LNCAP (cell line): ENCODE results near the gene ATF4.

ENCODE experiments used
- TF ChIP-seq, protein P1 (sequence below): fragments of 450-650 bp; IDR thresholded peaks from 2 replicates; pipeline ENCODE4 v1.5.1; 2017; ENCODE audit warnings: mild to moderate bottlenecking

Gene ATF4

DNA sequence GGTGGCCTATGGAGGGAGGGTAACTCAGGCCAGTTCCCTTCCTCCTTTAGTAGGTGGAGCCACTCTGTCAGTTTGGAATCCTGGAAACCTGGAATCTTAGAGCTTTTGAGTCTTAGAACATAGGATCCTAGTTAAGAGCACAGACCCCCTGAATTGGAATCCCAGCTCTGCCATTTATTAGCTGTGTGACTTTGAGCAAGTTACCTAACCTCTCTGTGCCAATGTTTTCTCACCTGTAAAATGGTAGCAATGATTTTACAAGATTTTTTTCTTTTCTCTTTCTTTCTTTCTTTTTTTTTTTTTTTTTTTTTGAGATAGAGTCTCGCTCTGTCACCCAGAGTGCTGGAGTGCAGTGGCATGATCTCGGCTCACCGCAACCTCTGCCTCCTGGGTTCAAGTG is 33.1 kb downstream of the ATF4 start:
- TF ChIP-seq, protein P1, sequence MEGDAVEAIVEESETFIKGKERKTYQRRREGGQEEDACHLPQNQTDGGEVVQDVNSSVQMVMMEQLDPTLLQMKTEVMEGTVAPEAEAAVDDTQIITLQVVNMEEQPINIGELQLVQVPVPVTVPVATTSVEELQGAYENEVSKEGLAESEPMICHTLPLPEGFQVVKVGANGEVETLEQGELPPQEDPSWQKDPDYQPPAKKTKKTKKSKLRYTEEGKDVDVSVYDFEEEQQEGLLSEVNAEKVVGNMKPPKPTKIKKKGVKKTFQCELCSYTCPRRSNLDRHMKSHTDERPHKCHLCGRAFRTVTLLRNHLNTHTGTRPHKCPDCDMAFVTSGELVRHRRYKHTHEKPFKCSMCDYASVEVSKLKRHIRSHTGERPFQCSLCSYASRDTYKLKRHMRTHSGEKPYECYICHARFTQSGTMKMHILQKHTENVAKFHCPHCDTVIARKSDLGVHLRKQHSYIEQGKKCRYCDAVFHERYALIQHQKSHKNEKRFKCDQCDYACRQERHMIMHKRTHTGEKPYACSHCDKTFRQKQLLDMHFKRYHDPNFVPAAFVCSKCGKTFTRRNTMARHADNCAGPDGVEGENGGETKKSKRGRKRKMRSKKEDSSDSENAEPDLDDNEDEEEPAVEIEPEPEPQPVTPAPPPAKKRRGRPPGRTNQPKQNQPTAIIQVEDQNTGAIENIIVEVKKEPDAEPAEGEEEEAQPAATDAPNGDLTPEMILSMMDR = no peak

DNA sequence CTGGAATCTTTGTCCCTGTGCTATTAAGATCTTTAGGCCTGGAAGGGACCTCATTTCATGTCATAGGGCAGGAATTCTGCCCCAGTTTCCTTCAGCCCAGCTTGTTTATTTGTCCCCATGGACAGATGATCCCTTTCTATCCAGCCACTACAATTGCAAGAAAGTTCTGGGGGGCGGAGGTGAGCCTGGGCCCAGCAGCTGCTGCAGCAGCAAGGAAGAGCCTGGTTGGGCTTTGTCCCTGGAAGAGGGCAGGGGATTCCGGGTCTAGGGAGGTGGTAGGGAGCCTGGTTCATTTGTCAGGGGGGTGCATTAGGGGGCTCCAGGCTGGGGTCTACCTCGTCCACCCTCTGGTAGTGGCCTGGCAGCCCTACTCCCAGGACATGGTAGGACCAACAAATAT is 33.8 kb downstream of the ATF4 start:
- TF ChIP-seq, protein P1 = no peak

DNA sequence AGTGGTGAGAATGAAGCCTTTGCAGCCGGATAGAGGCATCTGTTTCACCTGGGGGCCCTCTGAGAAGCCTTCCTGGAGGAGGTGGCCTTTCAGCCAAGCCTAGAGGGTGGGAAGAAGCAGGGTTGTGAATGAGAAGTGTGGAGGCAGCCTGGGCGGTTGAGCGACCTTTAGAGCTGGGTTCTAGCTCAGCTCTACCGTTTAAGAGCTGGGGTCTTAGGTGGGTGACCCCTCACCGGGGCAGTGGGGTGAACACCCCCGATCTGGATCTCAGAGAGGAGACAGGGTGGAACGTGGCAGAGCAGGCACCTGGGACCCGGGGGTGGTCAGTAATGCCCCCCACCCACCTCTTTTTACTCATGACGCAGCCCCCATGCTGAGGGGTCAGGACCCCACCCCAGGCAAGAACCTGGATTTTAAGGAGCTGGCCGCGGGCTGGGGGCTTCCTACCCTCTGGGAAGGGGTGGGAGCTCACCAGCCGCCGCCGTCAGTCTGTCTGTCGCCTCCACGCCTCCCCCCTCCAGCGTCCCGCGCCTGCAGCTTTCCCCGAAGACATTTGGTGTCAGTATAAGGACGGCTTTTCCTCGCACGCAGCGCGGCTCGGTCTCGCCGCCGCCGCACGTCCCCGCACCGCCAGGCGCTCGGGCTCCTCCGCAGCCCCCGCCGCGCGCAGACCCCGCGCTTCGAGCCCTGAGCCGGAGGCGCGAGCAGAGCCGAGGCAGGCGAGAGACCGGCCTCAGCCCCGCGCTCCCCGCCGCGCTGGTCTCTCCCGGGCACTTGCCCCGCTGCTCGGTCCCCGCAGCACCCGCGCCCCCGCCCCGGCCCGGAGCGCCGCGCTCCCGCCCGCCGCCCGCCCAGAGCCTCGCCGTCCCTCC is 36.8 kb downstream of the ATF4 start:
- TF ChIP-seq, protein P1 = peak; percentile 40

DNA sequence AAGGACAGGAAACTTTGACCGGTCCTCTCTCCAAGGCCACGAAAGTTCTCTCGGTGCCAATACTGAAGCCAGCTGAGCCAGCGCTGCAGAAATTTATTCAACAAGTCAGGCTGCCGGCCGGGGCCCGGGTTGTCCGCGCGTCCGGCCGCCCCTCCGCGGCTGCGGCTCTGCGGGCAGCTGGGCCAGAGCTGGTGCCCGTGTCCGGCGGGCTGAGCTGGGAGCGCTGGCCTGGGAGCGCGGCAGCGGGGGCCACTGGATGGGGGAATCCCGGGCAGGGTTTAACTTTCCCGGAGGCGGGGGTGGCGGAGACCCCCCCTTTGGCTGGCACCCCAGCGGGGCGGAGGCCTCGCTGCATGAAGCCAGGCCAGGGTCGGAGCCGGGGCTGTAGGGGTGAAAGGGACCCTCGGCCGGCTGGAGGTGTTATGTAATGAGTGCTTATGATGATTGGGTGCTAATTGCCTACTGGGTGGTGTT is 37.9 kb downstream of the ATF4 start:
- TF ChIP-seq, protein P1 = no peak

DNA sequence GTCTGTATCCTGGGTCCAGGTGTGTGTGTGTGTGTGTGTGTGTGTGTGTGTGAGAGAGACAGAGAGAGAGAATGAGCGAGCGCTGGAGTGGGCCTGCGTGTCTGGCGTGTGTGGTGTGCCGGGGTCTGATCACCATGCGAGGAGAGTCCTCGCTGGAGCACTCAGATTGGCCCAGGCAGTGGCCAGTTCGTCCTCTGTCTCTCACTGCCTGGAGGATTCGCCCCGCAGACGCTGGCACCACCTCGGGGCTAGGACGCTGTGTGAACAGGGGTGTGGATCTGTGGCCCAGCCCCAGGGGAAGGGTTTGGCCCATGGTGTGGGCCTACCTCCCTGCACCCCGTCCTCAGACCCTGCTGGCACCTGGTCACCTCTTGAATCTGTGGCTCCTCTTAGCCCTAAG is 38.6 kb downstream of the ATF4 start:
- TF ChIP-seq, protein P1 = no peak

DNA sequence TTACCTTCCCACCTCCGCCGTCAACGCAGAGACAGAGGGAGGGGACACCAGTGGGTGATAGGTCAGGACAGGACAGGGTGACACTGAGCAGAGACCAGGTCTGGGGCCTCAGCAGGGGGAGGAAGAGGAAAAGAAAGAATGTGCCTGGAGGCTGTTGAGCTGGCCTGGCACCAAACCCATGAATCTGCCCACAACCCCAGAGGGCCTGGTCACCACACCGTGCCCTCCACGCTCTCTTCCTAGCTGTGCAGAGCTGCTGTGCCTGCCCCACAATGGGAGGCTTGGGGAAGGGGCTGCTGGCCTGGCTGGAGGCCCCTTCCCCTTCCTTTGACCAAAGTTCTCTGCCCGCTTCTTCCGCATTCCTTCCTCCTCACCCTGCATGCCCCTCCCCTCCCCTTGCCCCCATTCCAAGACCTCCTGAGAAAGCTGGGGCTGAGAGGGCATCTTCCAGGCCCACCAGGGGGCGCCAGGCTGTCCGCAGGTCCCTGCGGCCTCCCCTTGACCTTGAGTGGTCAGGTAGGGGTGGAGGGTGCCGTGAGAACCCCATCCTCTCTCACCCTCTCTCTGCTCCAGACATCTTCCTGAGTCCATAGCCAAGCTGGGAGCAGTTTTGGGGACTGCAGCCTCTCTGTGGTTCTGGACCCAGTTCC is 39.2 kb downstream of the ATF4 start:
- TF ChIP-seq, protein P1 = peak; percentile 64

DNA sequence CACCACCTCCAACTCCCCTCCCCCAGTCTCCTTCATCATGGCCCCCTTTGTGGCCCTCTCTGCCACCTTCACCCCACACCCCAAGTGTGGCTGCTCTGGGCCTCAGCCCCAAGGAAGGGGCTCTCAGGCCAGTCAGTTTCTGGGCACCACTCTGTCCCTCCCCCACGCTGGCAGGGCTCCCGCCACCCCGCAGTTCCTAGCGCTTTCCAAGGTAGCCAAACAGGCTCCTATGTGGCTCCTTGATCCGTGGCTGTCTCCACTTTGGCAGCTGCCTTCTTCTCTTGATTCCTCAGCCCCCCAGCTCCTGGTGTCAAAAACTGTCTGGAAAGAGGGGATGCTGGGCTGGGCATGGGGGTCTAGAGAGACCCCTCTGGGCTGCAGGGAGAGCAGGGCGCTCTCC is 39.8 kb downstream of the ATF4 start:
- TF ChIP-seq, protein P1 = no peak
